GM23338 (cell line): Measurements from ENCODE around the gene KRTAP10-10. TPM values are rescaled to one million over a fixed set of nuclear protein-coding genes. Genes with fewer than 3 reads are reported as not detected.

Experiments used
- ATAC-seq: fragments of 200-7000 bp; cut with Tn5 transposase; 3 replicates; pipeline ENCODE4 v1.9.1; 2020
- DNase-seq: peaks from one replicate; pipeline ENCODE4 v3.0.0-alpha.2; 2015; ENCODE audit warnings: low spot score
- H2AFZ ChIP-seq: fragments of 200-600 bp; sonication (generic); 2 replicates; pipeline ENCODE4 v1.8.0; 2016; ENCODE audit warnings: antibody characterized with exemption, mild to moderate bottlenecking, moderate library complexity
- H3F3A ChIP-seq: fragments of 200-600 bp; sonication (generic); replicated peaks from 2 replicates; pipeline ENCODE4 v1.8.0; 2017; ENCODE audit warnings: antibody characterized with exemption, mixed run types, low read depth
- H3K27ac ChIP-seq: fragments of 200-600 bp; sonication (generic); 2 replicates; pipeline ENCODE4 v1.6.1; 2016; ENCODE audit warnings: low read depth
- H3K27me3 ChIP-seq: fragments of 200-600 bp; sonication (generic); 2 replicates; pipeline ENCODE4 v1.8.0; 2016; ENCODE audit warnings: mild to moderate bottlenecking, mixed run types, moderate library complexity; ENCODE audit not compliant: insufficient read depth
- H3K36me3 ChIP-seq: fragments of 200-600 bp; sonication (generic); 2 replicates; pipeline ENCODE4 v1.8.0; 2016; ENCODE audit warnings: mild to moderate bottlenecking; ENCODE audit not compliant: insufficient read depth
- H3K4me1 ChIP-seq: fragments of 200-600 bp; sonication (generic); 2 replicates; pipeline ENCODE4 v1.8.0; 2016; ENCODE audit warnings: mild to moderate bottlenecking, moderate library complexity; ENCODE audit not compliant: insufficient read depth
- H3K4me2 ChIP-seq: fragments of 200-600 bp; sonication (generic); 2 replicates; pipeline ENCODE4 v1.7.1; 2017; ENCODE audit warnings: mixed run types
- H3K4me3 ChIP-seq: fragments of 200-600 bp; sonication (generic); 2 replicates; pipeline ENCODE4 v1.6.1; 2016; ENCODE audit warnings: mixed run types
- H3K79me2 ChIP-seq: fragments of 200-600 bp; sonication (generic); replicated peaks from 2 replicates; pipeline ENCODE4 v1.8.0; 2017; ENCODE audit warnings: mild to moderate bottlenecking; ENCODE audit not compliant: insufficient read depth
- H3K9me2 ChIP-seq: fragments of 200-600 bp; sonication (generic); 2 replicates; pipeline ENCODE4 v1.8.0; 2017; ENCODE audit not compliant: insufficient read depth
- H4K20me1 ChIP-seq: fragments of 200-600 bp; sonication (generic); replicated peaks from 2 replicates; pipeline ENCODE4 v1.8.0; 2017; ENCODE audit warnings: mild to moderate bottlenecking; ENCODE audit not compliant: insufficient read depth
- H3K27ac Mint-ChIP-seq: 2 replicates; pipeline ENCODE4 v1.8.0; 2020; ENCODE audit warnings: inconsistent platforms, mild to moderate bottlenecking, moderate library complexity, mixed read lengths
- H3K27me3 Mint-ChIP-seq: 3 replicates; pipeline ENCODE4 v1.8.0; 2022; ENCODE audit warnings: low read depth, mild to moderate bottlenecking, moderate library complexity, mixed read lengths, inconsistent platforms; ENCODE audit not compliant: insufficient read depth, poor library complexity
- H3K36me3 Mint-ChIP-seq: 3 replicates; pipeline ENCODE4 v1.8.0; 2021; ENCODE audit warnings: low read depth, mild to moderate bottlenecking, inconsistent platforms, moderate library complexity, mixed read lengths
- H3K4me1 Mint-ChIP-seq: 3 replicates; pipeline ENCODE4 v1.8.0; 2020; ENCODE audit warnings: mild to moderate bottlenecking, inconsistent platforms, mixed read lengths
- H3K4me3 Mint-ChIP-seq: 3 replicates; pipeline ENCODE4 v1.8.0; 2021; ENCODE audit warnings: moderate library complexity, mild to moderate bottlenecking, inconsistent platforms, mixed read lengths
- H3K9me3 Mint-ChIP-seq: 3 replicates; pipeline ENCODE4 v1.8.0; 2020; ENCODE audit warnings: moderate library complexity, mild to moderate bottlenecking, inconsistent platforms, mixed read lengths
- CREB1 ChIP-seq: fragments of 250-450 bp; sonication (Bioruptor Pico); IDR thresholded peaks from 2 replicates; pipeline ENCODE4 v1.5.0; 2020; ENCODE audit warnings: low read depth, mild to moderate bottlenecking, moderate library complexity
- CTCF ChIP-seq, 2 experiments: fragments of 200-600 bp in 1 of 2; sonication (generic) in 1 of 2; conservative IDR thresholded peaks; 2 replicates each; pipeline versions ENCODE4 v1.5.1 to v1.6.1; 2016 to 2017; ENCODE audit warnings: antibody characterized with exemption in 2 of 2, low read depth in 2 of 2, mild to moderate bottlenecking in 2 of 2, moderate library complexity in 1 of 2
- ETS1 ChIP-seq: IDR thresholded peaks from 2 replicates; pipeline ENCODE4 v1.6.1; 2016; ENCODE audit warnings: antibody characterized with exemption
- EZH2 ChIP-seq: fragments of 200-600 bp; sonication (generic); IDR thresholded peaks from one replicate; pipeline ENCODE4 v1.8.0; 2017; ENCODE audit warnings: antibody characterized with exemption, mild to moderate bottlenecking, low read depth; ENCODE audit not compliant: unreplicated experiment
- EZH2phosphoT487 ChIP-seq: fragments of 200-600 bp; sonication (generic); IDR thresholded peaks from one replicate; pipeline ENCODE4 v1.8.1; 2018; ENCODE audit warnings: antibody characterized with exemption; ENCODE audit not compliant: unreplicated experiment
- JUNB ChIP-seq: IDR thresholded peaks from one replicate; pipeline ENCODE4 v1.6.1; 2016; ENCODE audit warnings: antibody characterized with exemption; ENCODE audit not compliant: unreplicated experiment
- NANOG ChIP-seq: IDR thresholded peaks from 2 replicates; pipeline ENCODE4 v1.6.1; 2016; ENCODE audit warnings: antibody characterized with exemption, borderline replicate concordance
- POLR2AphosphoS5 ChIP-seq: IDR thresholded peaks from 2 replicates; pipeline ENCODE4 v1.6.1; 2016; ENCODE audit warnings: antibody characterized with exemption, low read depth
- REST ChIP-seq: IDR thresholded peaks from one replicate; pipeline ENCODE4 v1.6.1; 2018; ENCODE audit warnings: antibody characterized with exemption; ENCODE audit not compliant: unreplicated experiment
- STAT1 ChIP-seq: IDR thresholded peaks from one replicate; pipeline ENCODE4 v1.6.1; 2016; ENCODE audit warnings: antibody characterized with exemption; ENCODE audit not compliant: unreplicated experiment
- ZNF114 ChIP-seq: fragments of 250-450 bp; sonication (Bioruptor Pico); IDR thresholded peaks from 2 replicates; pipeline ENCODE4 v1.5.0; 2020; ENCODE audit warnings: mild to moderate bottlenecking, moderate library complexity
- ZNF331 ChIP-seq: fragments of 250-450 bp; sonication (Bioruptor Pico); IDR thresholded peaks from 2 replicates; pipeline ENCODE4 v1.5.0; 2020; ENCODE audit warnings: low read depth, mild to moderate bottlenecking, moderate library complexity
- ZNF462 ChIP-seq: fragments of 250-450 bp; sonication (Bioruptor Pico); IDR thresholded peaks from 2 replicates; pipeline ENCODE4 v1.5.0; 2020; ENCODE audit warnings: mild to moderate bottlenecking, moderate library complexity
- polyA plus RNA-seq: library from polyadenylated mRNA; unstranded; fragments of >200 nt; fragmentation: Nextera tagmentation; extraction: Ambion mirVana; gene quantifications from 2 replicates; pipeline ENCODE4 v1.2.1, GENCODE V29; 2016
- total RNA-seq: library from RNA; depleted of rRNA; stranded (reverse); fragments of >200 nt; shearing (Covaris generic); gene quantifications from 2 replicates; pipeline ENCODE4 v1.2.3, GENCODE V29; 2014

The KRTAP10-10 gene
- total and polyA plus RNA-seq, 2 experiments from 2014 or later = not detected

- peaks cover 23% of the 10 kb centered on the region; the same call in 2 of the 3 replicates for H3K4me1 Mint-ChIP-seq
- H3K4me3 Mint-ChIP-seq = no peak overlapping the region
- H2AFZ ChIP-seq = peak overlapping the region; percentile 4; the same call in 1 of the 2 replicates
- H3K27ac ChIP-seq = no peak overlapping the region
- no peaks in the 10 kb centered on the region for H3K9me2 ChIP-seq
- peak overlapping the region; percentile 74; the same call in 1 of the 2 replicates for H3K27ac Mint-ChIP-seq
- H3K9me3 Mint-ChIP-seq = peaks cover 42% of the 10 kb centered on the region
- H3F3A ChIP-seq = no peaks in the 10 kb centered on the region
- no peaks in the 10 kb centered on the region; the same call in 1 of the 2 replicates for H3K36me3 ChIP-seq
- no peak for DNase-seq
- peaks cover 5% of the 10 kb centered on the region for H3K27me3 Mint-ChIP-seq
- H3K79me2 ChIP-seq = no peaks in the 10 kb centered on the region
- no peaks in the 10 kb centered on the region for H4K20me1 ChIP-seq
- peaks cover 26% of the 10 kb centered on the region for H3K36me3 Mint-ChIP-seq
- H3K4me3 ChIP-seq = no peak overlapping the region
- ATAC-seq = no peak
- TF ChIP-seq CTCF (conservative IDR thresholded peaks at IDR 0.05; ENCODE audit: low read depth in 2 of 2) (no peak), STAT1 (no peak), REST (no peak), ZNF331 (no peak), ETS1 (no peak), CREB1 (CRISPR knock-in tag) (no peak), POLR2AphosphoS5 (no peak), EZH2 (no peak), ZNF462 (CRISPR knock-in tag) (no peak), ZNF114 (no peak), JUNB (no peak), NANOG (no peak), EZH2phosphoT487 (no peak)
- H3K27me3 ChIP-seq = no peaks in the 10 kb centered on the region
- no peaks in the 10 kb centered on the region for H3K4me1 ChIP-seq
- no peak overlapping the region for H3K4me2 ChIP-seq
Measured at GRCh38 chr21:44618909-44619308, 18.2 kb upstream of the KRTAP10-10 start.
